NCI-H1694 treated with DMSO at 0.1 percent for 48 hours (cell line): Measurements from ENCODE around the gene RINL.

Source experiments
- DNase-seq: peaks from one replicate; lab custom pipeline; 2025; lab: John Stamatoyannopoulos, UW

The RINL gene

GRCh38 chr19:38849147-38849859 is 28.8 kb downstream of the RINL start:
- peak; percentile 95 for DNase-seq

GRCh38 chr19:38848299-38849146 is 29.6 kb downstream of the RINL start:
- no peak for DNase-seq

- no peak for DNase-seq
Observed at GRCh38 chr19:38846097-38846496, 32.0 kb downstream of the RINL start.

GRCh38 chr19:38845374-38846024 is 32.6 kb downstream of the RINL start:
- DNase-seq, result no peak

GRCh38 chr19:38844093-38844686 is 33.9 kb downstream of the RINL start:
- DNase-seq, result no peak

- DNase-seq, result no peak
Observed at GRCh38 chr19:38843175-38843758, 34.8 kb downstream of the RINL start.

- no peak for DNase-seq
Observed at GRCh38 chr19:38842439-38843174, 35.5 kb downstream of the RINL start.

GRCh38 chr19:38841787-38842438 is 36.2 kb downstream of the RINL start:
- DNase-seq, result no peak

- no peak for DNase-seq
Observed at GRCh38 chr19:38841180-38841766, 36.8 kb downstream of the RINL start.

GRCh38 chr19:38840583-38840968 is 37.5 kb downstream of the RINL start:
- no peak for DNase-seq

GRCh38 chr19:38839816-38840582 is 38.1 kb downstream of the RINL start:
- no peak for DNase-seq

- no peak for DNase-seq
Observed at GRCh38 chr19:38838986-38839761, 38.9 kb downstream of the RINL start.

GRCh38 chr19:38838208-38838985 is 39.7 kb downstream of the RINL start:
- no peak for DNase-seq

- DNase-seq, result no peak
Observed at GRCh38 chr19:38837656-38838121, 40.4 kb downstream of the RINL start.

GRCh38 chr19:38836983-38837626 is 41.0 kb downstream of the RINL start:
- DNase-seq, result no peak

GRCh38 chr19:38836159-38836982 is 41.7 kb downstream of the RINL start:
- DNase-seq, result no peak

GRCh38 chr19:38834590-38834989 is 43.5 kb downstream of the RINL start:
- no peak for DNase-seq
